SK-N-SH treated with all-trans-retinoic acid at 6 μM for 48 hours (cell line): ENCODE data around the gene SRGAP2B.
"Not testable (repeated sequence)": the region's sequence is repeated elsewhere in the genome, so short reads cannot be mapped to it uniquely, and the experiment has no call there.

Experiments used
- ARNTL ChIP-seq: fragments of 450-650 bp; formaldehyde crosslinking; IDR thresholded peaks from 2 replicates; pipeline ENCODE4 v1.5.0; 2020; ENCODE audit warnings: low read depth, mild to moderate bottlenecking, moderate library complexity, borderline replicate concordance
- CSDC2 ChIP-seq: fragments of 250-450 bp; sonication (Bioruptor Pico); IDR thresholded peaks from 2 replicates; pipeline ENCODE4 v1.5.0; 2020; ENCODE audit warnings: mild to moderate bottlenecking, moderate library complexity
- RARB ChIP-seq: fragments of 250-450 bp; sonication (Bioruptor Pico); IDR thresholded peaks from 2 replicates; pipeline ENCODE4 v1.8.0; 2021; ENCODE audit warnings: mild to moderate bottlenecking, moderate library complexity
- TF ChIP-seq, protein P1 (sequence below): fragments of 250-450 bp; sonication (Bioruptor Pico); IDR thresholded peaks from 2 replicates; pipeline ENCODE4 v1.5.1; 2020; ENCODE audit warnings: low read depth, mild to moderate bottlenecking, moderate library complexity
- TF ChIP-seq, protein P2 (sequence below): fragments of 250-450 bp; sonication (Bioruptor Pico); IDR thresholded peaks from 2 replicates; pipeline ENCODE4 v1.5.1; 2021; ENCODE audit warnings: mild to moderate bottlenecking, moderate library complexity

DNA sequence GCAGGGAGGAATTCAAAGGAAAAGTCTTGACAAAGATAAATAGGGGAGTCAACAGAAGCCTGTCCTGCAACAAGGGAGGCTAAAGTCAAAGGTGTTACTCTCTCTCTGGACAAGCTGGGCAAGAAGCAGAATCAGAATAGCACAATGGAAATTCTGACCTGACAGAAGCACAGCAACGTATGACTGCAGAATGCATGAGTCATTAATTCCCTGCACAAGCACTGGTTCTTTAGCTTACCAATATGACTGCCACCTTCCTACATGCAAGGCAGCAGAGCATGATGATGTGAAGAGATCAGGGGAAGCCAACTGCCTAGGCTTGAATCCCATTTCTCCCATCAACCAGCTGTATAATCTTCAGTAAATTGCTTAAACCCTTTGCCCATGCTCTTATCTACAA lies 153.4 kb downstream of the SRGAP2B start:
- not testable (repeated sequence) for TF ChIP-seq CSDC2 (CRISPR knock-in tag); ARNTL; RARB (CRISPR knock-in tag)
- TF ChIP-seq, protein P1, sequence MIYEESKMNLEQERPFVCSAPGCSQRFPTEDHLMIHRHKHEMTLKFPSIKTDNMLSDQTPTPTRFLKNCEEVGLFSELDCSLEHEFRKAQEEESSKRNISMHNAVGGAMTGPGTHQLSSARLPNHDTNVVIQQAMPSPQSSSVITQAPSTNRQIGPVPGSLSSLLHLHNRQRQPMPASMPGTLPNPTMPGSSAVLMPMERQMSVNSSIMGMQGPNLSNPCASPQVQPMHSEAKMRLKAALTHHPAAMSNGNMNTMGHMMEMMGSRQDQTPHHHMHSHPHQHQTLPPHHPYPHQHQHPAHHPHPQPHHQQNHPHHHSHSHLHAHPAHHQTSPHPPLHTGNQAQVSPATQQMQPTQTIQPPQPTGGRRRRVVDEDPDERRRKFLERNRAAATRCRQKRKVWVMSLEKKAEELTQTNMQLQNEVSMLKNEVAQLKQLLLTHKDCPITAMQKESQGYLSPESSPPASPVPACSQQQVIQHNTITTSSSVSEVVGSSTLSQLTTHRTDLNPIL (CRISPR knock-in tag) = not testable (repeated sequence)
- TF ChIP-seq, protein P2, sequence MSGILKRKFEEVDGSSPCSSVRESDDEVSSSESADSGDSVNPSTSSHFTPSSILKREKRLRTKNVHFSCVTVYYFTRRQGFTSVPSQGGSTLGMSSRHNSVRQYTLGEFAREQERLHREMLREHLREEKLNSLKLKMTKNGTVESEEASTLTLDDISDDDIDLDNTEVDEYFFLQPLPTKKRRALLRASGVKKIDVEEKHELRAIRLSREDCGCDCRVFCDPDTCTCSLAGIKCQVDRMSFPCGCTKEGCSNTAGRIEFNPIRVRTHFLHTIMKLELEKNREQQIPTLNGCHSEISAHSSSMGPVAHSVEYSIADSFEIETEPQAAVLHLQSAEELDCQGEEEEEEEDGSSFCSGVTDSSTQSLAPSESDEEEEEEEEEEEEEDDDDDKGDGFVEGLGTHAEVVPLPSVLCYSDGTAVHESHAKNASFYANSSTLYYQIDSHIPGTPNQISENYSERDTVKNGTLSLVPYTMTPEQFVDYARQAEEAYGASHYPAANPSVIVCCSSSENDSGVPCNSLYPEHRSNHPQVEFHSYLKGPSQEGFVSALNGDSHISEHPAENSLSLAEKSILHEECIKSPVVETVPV = not testable (repeated sequence)
